Keratinocyte (primary cell): ENCODE measurements around the gene AGO1. TPM values are rescaled to one million over a fixed set of nuclear protein-coding genes. Genes with fewer than 3 reads are reported as not detected.

Source experiments
- DNase-seq: peaks from one replicate; pipeline ENCODE4 v3.0.0-alpha.2; 2011; ENCODE audit warnings: low read depth, missing footprints, low spot score
- FAIRE-seq: peaks from 2 replicates; lab custom pipeline; 2011; peaks lifted over from hg19 to GRCh38; lab: Jason Lieb, UNC
- H2AFZ ChIP-seq: 2 replicates; pipeline ENCODE4 v1.6.0; 2012; ENCODE audit warnings: low read length, control low read depth, inconsistent platforms; ENCODE audit not compliant: control insufficient read depth
- H3K27ac ChIP-seq: 2 replicates; pipeline ENCODE4 v1.5.1; 2011; ENCODE audit warnings: low read length; ENCODE audit not compliant: control insufficient read depth, insufficient read depth
- H3K27me3 ChIP-seq: 3 replicates; pipeline ENCODE4 v1.6.0; 2011; ENCODE audit warnings: low read length; ENCODE audit not compliant: control insufficient read depth, insufficient read depth; ENCODE audit errors: extremely low read depth
- H3K36me3 ChIP-seq, 2 experiments: 2 replicates in 1 of 2; 3 replicates in 1 of 2; pipeline ENCODE4 v1.5.1; 2011; ENCODE audit warnings: low read length in 2 of 2, mild to moderate bottlenecking in 1 of 2; ENCODE audit not compliant: control insufficient read depth in 2 of 2, insufficient read depth in 2 of 2; ENCODE audit errors: extremely low read depth in 1 of 2
- H3K4me1 ChIP-seq: 3 replicates; pipeline ENCODE4 v1.5.1; 2011; ENCODE audit warnings: low read length; ENCODE audit not compliant: control insufficient read depth, insufficient read depth; ENCODE audit errors: extremely low read depth
- H3K4me2 ChIP-seq: 3 replicates; pipeline ENCODE4 v1.6.0; 2011; ENCODE audit warnings: low read depth, low read length; ENCODE audit not compliant: control insufficient read depth, insufficient read depth; ENCODE audit errors: extremely low read depth
- H3K4me3 ChIP-seq, 3 experiments: fragments of 200-600 bp in 1 of 3; sonication (generic) in 1 of 3; 2 replicates in 2 of 3; 3 replicates in 1 of 3; pipeline ENCODE4 v1.5.1; 2011 to 2016; ENCODE audit warnings: low read length in 3 of 3, mild to moderate bottlenecking in 3 of 3, control low read depth in 2 of 3, inconsistent platforms in 1 of 3, low read depth in 1 of 3, mixed read lengths in 1 of 3, mixed run types in 1 of 3, moderate library complexity in 1 of 3; ENCODE audit not compliant: control insufficient read depth in 2 of 3, insufficient read depth in 2 of 3; ENCODE audit errors: extremely low read depth in 1 of 3
- H3K79me2 ChIP-seq: 2 replicates; pipeline ENCODE4 v1.6.0; 2012; ENCODE audit warnings: low read length; ENCODE audit not compliant: control insufficient read depth, insufficient read depth
- H3K9ac ChIP-seq: 3 replicates; pipeline ENCODE4 v1.6.0; 2011; ENCODE audit warnings: low read length; ENCODE audit not compliant: control insufficient read depth, insufficient read depth; ENCODE audit errors: extremely low read depth
- H3K9me1 ChIP-seq: 3 replicates; pipeline ENCODE4 v1.6.0; 2011; ENCODE audit warnings: low read length; ENCODE audit not compliant: control insufficient read depth, insufficient read depth; ENCODE audit errors: extremely low read depth
- H3K9me3 ChIP-seq: 2 replicates; pipeline ENCODE4 v1.5.1; 2012; ENCODE audit warnings: low read depth, low read length; ENCODE audit not compliant: control insufficient read depth
- H4K20me1 ChIP-seq: 3 replicates; pipeline ENCODE4 v1.6.0; 2011; ENCODE audit warnings: low read length; ENCODE audit not compliant: control insufficient read depth, insufficient read depth; ENCODE audit errors: extremely low read depth
- CTCF ChIP-seq, 3 experiments: IDR thresholded peaks in 1 of 3; conservative IDR thresholded peaks in 1 of 3; optimal IDR thresholded peaks in 1 of 3; 2 replicates in 2 of 3; 3 replicates in 1 of 3; pipeline versions ENCODE3 to v1.5.1; 2011; ENCODE audit warnings: low read length in 3 of 3, mild to moderate bottlenecking in 3 of 3, moderate library complexity in 2 of 3, control low read depth in 1 of 3, inconsistent platforms in 1 of 3; ENCODE audit not compliant: insufficient read depth in 2 of 3; ENCODE audit errors: extremely low read depth in 1 of 3
- EZH2 ChIP-seq: IDR thresholded peaks from one replicate; pipeline ENCODE4 v1.6.1; 2012; ENCODE audit warnings: inconsistent platforms, mild to moderate bottlenecking, low read length, moderate library complexity
- dilution Hi-C: fragments of 300-500 bp; cut with MboI; formaldehyde crosslinking; loops from one replicate; pipeline ENCODE4 v1.7.0; 2020; ENCODE audit warnings: low sequenced_read_pairs; ENCODE audit not compliant: extremely low pct_ligation_motif_present
- polyA plus RNA-seq, 5 experiments: library from polyadenylated mRNA; depleted of rRNA in 3 of 5; stranded (reverse) in 3 of 5; stranded (forward) in 1 of 5; unstranded in 1 of 5; fragments of >200 nt; gene quantifications; 1 replicate in 1 of 5; 2 replicates in 3 of 5; 3 replicates in 1 of 5; pipeline versions ENCODE4 v1.2.1 to v1.2.3, GENCODE V29; 2011 to 2012; ENCODE audit warnings: missing spikeins in 2 of 5, low read depth in 1 of 5, low replicate concordance in 1 of 5

AGO1 gene
- polyA plus RNA-seq, 1 donor (not counting 4 experiments of a cell fraction or from before 2014, with no cell fraction given), result 5.7 TPM

GRCh38 chr1:35931446-35932157 lies 48.6 kb downstream of the AGO1 start:
- no peaks in the 10 kb centered on the region for H3K27me3 ChIP-seq
- peaks cover 51% of the 10 kb centered on the region for H3K79me2 ChIP-seq
- peak overlapping the region; percentile 91 for H2AFZ ChIP-seq
- H3K9ac ChIP-seq, result peak overlapping the region; percentile 90
- no peaks in the 10 kb centered on the region for H3K9me3 ChIP-seq
- FAIRE-seq (peak; percentile 32), DNase-seq (peak; percentile 4)
- no peaks in the 10 kb centered on the region for H3K36me3 ChIP-seq
- H3K4me1 ChIP-seq, result peaks cover 12% of the 10 kb centered on the region
- H3K4me3 ChIP-seq, result peak overlapping the region; percentile 82 to 95 (median 94)
- H3K4me2 ChIP-seq, result peak overlapping the region; percentile 75
- H3K9me1 ChIP-seq, result no peaks in the 10 kb centered on the region
- dilution Hi-C loops, result no loop called here
- no peak for TF ChIP-seq CTCF (optimal IDR thresholded peaks at IDR 0.05 in 1 of 3, IDR thresholded peaks at IDR 0.05 in 1 of 3, conservative IDR thresholded peaks at IDR 0.05 in 1 of 3; ENCODE audit: extremely low read depth in 1 of 3, insufficient read depth in 2 of 3, low read length in 3 of 3)
- TF ChIP-seq EZH2, result no peak
- H4K20me1 ChIP-seq, result no peaks in the 10 kb centered on the region
- H3K27ac ChIP-seq, result peak overlapping the region; percentile 93

DNA sequence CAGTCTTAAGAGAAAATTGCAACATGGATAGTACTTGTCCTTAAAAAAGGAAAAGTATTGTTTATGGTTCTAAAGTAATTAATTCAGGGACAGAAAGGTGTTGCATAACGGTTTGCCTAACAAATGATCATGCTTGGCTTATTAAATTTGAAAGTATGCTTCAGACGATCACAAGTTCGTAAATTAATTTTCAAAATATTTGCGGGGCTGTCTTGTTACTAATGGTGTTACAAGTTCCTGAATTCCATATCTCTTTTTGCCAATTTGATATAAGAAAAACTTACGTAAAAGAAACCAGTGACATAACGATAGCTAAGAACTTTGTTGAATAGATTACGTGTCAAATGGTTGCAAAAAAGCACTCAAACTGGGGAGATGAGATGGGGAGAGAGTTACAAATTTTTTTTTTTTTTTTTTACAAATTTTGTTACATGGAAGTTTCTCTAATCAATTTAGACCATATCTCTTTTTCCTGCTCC lies 49.2 kb downstream of the AGO1 start:
- FAIRE-seq (peak; percentile 26), DNase-seq (no peak)
- Histone ChIP-seq H3K27ac (peak overlapping the region; percentile 93), H3K9me3 (no peaks in the 10 kb centered on the region), H3K36me3 (no peaks in the 10 kb centered on the region), H2AFZ (no peak overlapping the region), H3K4me1 (peaks cover 12% of the 10 kb centered on the region), H3K9ac (peak overlapping the region; percentile 90), H4K20me1 (no peaks in the 10 kb centered on the region), H3K27me3 (no peaks in the 10 kb centered on the region), H3K4me2 (peak overlapping the region; percentile 75), H3K79me2 (peaks cover 57% of the 10 kb centered on the region), H3K9me1 (no peaks in the 10 kb centered on the region), H3K4me3 (peak overlapping the region; percentile 82 to 95 (median 94))
- dilution Hi-C loops, result no loop called here
- TF ChIP-seq EZH2, result no peak
- no peak for TF ChIP-seq CTCF (optimal IDR thresholded peaks at IDR 0.05 in 1 of 3, IDR thresholded peaks at IDR 0.05 in 1 of 3, conservative IDR thresholded peaks at IDR 0.05 in 1 of 3; ENCODE audit: extremely low read depth in 1 of 3, insufficient read depth in 2 of 3, low read length in 3 of 3)
